ENCODE data around the gene MYO3B. TPM values are rescaled to one million over a fixed set of nuclear protein-coding genes. Genes with fewer than 3 reads are reported as not detected.

MYO3B gene
- total RNA-seq, 4 donors from 2014 or later = 0.09 to 9.1 TPM; not detected in 2

GRCh38 chr2:170369228-170369627, 191.3 kb downstream of the MYO3B start:
- Histone ChIP-seq H3K27ac (no peak overlapping the region), H3K4me1 (no peaks in the 10 kb centered on the region), H3K27me3 (peaks cover 0 to 17% of the 10 kb centered on the region in 2 donors), H3K9me3 (no peaks in the 10 kb centered on the region), H3K36me3 (no peaks in the 10 kb centered on the region), H3K4me3 (no peak overlapping the region)
- TF ChIP-seq, protein P1, sequence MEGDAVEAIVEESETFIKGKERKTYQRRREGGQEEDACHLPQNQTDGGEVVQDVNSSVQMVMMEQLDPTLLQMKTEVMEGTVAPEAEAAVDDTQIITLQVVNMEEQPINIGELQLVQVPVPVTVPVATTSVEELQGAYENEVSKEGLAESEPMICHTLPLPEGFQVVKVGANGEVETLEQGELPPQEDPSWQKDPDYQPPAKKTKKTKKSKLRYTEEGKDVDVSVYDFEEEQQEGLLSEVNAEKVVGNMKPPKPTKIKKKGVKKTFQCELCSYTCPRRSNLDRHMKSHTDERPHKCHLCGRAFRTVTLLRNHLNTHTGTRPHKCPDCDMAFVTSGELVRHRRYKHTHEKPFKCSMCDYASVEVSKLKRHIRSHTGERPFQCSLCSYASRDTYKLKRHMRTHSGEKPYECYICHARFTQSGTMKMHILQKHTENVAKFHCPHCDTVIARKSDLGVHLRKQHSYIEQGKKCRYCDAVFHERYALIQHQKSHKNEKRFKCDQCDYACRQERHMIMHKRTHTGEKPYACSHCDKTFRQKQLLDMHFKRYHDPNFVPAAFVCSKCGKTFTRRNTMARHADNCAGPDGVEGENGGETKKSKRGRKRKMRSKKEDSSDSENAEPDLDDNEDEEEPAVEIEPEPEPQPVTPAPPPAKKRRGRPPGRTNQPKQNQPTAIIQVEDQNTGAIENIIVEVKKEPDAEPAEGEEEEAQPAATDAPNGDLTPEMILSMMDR (IDR thresholded peaks at IDR 0.05) = no peak
- no peak for TF ChIP-seq POLR2A (IDR thresholded peaks at IDR 0.05)
- intact Hi-C loops (cut with DNase I; ENCODE audit: low total_unique reads) = no loop called here
- no peak for DNase-seq

- no peak for DNase-seq
- Histone ChIP-seq H3K9me3 (no peaks in the 10 kb centered on the region), H3K27me3 (peaks cover 0 to 17% of the 10 kb centered on the region in 2 donors), H3K27ac (no peak overlapping the region), H3K4me3 (no peak overlapping the region), H3K4me1 (no peaks in the 10 kb centered on the region), H3K36me3 (no peaks in the 10 kb centered on the region)
- no peak for TF ChIP-seq POLR2A (IDR thresholded peaks at IDR 0.05)
- TF ChIP-seq, protein P1 (IDR thresholded peaks at IDR 0.05) = peak in 2 of 4 experiments; percentile 9 to 29
- intact Hi-C loops (cut with DNase I; ENCODE audit: low total_unique reads) = loop anchor here (10.0 kb wide), 1 partner anchor 445 kb away; the partner anchor contains the start of gene GAD1
Measured at GRCh38 chr2:170369894-170370293, 191.9 kb downstream of the MYO3B start.

DNA sequence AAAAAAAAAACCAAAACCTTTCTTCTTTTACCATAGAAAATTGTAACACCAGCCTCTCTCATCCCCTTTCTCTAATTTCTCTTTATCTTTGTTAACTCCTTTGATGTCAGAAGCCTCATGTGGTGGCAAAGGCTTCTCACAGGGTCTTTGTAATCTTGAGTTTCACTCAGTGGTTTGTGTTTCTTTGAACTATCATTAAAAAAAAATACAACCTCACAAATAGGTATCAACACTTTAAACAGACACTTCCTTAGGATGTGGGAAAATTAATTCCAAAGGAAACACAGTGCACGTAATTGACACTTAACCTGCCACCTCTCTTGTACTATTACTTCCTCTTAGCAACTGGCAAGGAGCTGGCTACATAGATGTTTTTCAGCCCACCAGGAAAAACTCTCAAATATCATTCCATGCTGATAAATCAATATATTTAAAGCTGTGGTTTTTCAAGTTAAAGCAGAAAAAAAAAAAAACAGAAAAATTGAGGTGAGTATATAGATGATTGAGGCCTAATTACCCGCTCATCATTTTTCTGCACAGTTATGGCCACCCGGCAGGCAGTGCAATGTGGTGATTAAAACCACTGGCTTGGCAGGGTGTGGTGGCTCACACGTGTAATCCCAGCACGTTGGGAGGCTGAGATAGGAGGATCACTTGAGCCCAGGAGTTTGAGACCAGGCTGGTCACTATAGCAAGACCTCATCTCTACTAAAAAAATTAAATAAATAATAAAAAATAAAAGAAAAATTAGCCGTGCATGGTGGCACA, 193.5 kb downstream of the MYO3B start:
- TF ChIP-seq POLR2A (IDR thresholded peaks at IDR 0.05) = no peak
- TF ChIP-seq, protein P1 (IDR thresholded peaks at IDR 0.05) = no peak
- no peak overlapping the region for H3K27ac ChIP-seq
- intact Hi-C loops (cut with DNase I; ENCODE audit: low total_unique reads) = loop anchor here (10.0 kb wide), 1 partner anchor 443 kb away; the partner anchor contains the start of gene GAD1
- DNase-seq = no peak
- no peaks in the 10 kb centered on the region for H3K36me3 ChIP-seq
- peaks cover 0 to 17% of the 10 kb centered on the region in 2 donors for H3K27me3 ChIP-seq
- no peaks in the 10 kb centered on the region for H3K4me1 ChIP-seq
- no peaks in the 10 kb centered on the region for H3K9me3 ChIP-seq
- H3K4me3 ChIP-seq = no peak overlapping the region

GRCh38 chr2:170375192-170375591, 197.2 kb downstream of the MYO3B start:
- Histone ChIP-seq H3K36me3 (no peaks in the 10 kb centered on the region), H3K27ac (no peak overlapping the region), H3K9me3 (no peaks in the 10 kb centered on the region), H3K4me3 (no peak overlapping the region), H3K27me3 (no peaks in the 10 kb centered on the region), H3K4me1 (no peaks in the 10 kb centered on the region)
- no peak for TF ChIP-seq POLR2A (IDR thresholded peaks at IDR 0.05)
- TF ChIP-seq, protein P1 (IDR thresholded peaks at IDR 0.05) = no peak
- no peak for DNase-seq
- intact Hi-C loops (cut with DNase I; ENCODE audit: low total_unique reads) = loop anchor here (10.0 kb wide), 1 partner anchor 440 kb away; the partner anchor contains the start of gene GAD1

DNA sequence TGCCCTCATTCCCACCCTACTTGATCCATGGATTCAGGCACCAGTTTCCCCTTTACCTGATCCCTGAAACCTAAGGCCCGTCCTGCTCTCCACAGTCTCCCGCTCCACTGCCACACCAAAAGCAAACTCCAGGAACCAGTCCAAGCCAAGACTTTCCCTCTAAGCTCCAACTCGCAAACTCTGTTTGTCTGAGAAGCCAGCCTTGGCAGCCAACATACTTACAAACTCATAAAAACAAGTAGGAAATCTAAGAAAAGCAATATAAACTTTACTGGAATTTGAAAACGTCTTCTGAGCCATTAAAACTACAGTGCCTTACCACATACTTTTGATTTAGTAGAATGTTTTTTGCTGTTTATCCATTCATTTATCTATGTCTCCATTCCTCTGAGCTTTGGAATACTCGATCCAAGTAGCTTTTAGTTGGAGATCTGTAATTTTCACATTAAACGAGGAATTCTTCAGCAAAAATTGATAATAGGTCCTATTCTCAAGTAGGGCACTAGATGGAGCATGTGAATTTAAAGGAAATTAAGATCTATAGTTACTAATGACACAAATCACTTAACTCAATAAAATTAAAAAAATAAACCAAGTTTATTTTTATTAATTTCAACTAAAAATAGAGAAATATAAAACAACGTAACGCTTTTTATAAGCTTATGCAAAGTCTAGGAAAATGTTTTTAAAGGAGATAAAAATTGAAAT, 199.7 kb downstream of the MYO3B start:
- TF ChIP-seq POLR2A (IDR thresholded peaks at IDR 0.05) = no peak
- TF ChIP-seq, protein P1 (IDR thresholded peaks at IDR 0.05) = no peak
- intact Hi-C loops (cut with DNase I; ENCODE audit: low total_unique reads) = loop anchor here (10.0 kb wide), 1 partner anchor 437 kb away; the partner anchor contains the start of gene GAD1
- no peaks in the 10 kb centered on the region for H3K36me3 ChIP-seq
- no peaks in the 10 kb centered on the region for H3K4me1 ChIP-seq
- no peaks in the 10 kb centered on the region for H3K9me3 ChIP-seq
- DNase-seq = no peak
- no peak overlapping the region for H3K27ac ChIP-seq
- no peaks in the 10 kb centered on the region for H3K27me3 ChIP-seq
- H3K4me3 ChIP-seq = no peak overlapping the region

Measured in uterus (tissue), 4 donors.